ENCODE data around the gene ALDH2. TPM values are rescaled to one million over a fixed set of nuclear protein-coding genes. Genes with fewer than 3 reads are reported as not detected.
A peak's percentile ranks its signal among the peaks of the same experiment; 100 is the strongest.

ALDH2 gene
- total RNA-seq, 6 experiments from 2014 or later, result 12.1 to 43.3 (median 15.8) TPM

GRCh38 chr12:111846016-111846415 lies 79.3 kb downstream of the ALDH2 start:
- Mint-ChIP-seq H3K27ac (peak overlapping the region; percentile 79), H3K4me1 (ENCODE audit: low read depth) (peaks cover 45% of the 10 kb centered on the region), H3K36me3 (ENCODE audit: low read depth) (peaks cover 29% of the 10 kb centered on the region), H3K27me3 (ENCODE audit: insufficient read depth) (peaks cover 4% of the 10 kb centered on the region), H3K9me3 (no peaks in the 10 kb centered on the region), H3K4me3 (no peak overlapping the region)
- DNase-seq, result no peak
- TF ChIP-seq CTCF (IDR thresholded peaks at IDR 0.05), result no peak

GRCh38 chr12:111850526-111850925 lies 83.8 kb downstream of the ALDH2 start:
- H3K4me1 Mint-ChIP-seq (ENCODE audit: low read depth), result peaks cover 20% of the 10 kb centered on the region
- H3K4me3 Mint-ChIP-seq, result no peak overlapping the region
- H3K27me3 Mint-ChIP-seq (ENCODE audit: insufficient read depth), result no peaks in the 10 kb centered on the region; the same call in 1 of the 2 replicates
- TF ChIP-seq CTCF (IDR thresholded peaks at IDR 0.05), result no peak
- H3K27ac Mint-ChIP-seq, result no peak overlapping the region
- H3K9me3 Mint-ChIP-seq, result no peaks in the 10 kb centered on the region
- DNase-seq, result no peak
- peaks cover 23% of the 10 kb centered on the region for H3K36me3 Mint-ChIP-seq (ENCODE audit: low read depth)

GRCh38 chr12:111858186-111858585 lies 91.5 kb downstream of the ALDH2 start:
- Mint-ChIP-seq H3K27me3 (ENCODE audit: insufficient read depth) (no peaks in the 10 kb centered on the region), H3K4me1 (ENCODE audit: low read depth) (no peaks in the 10 kb centered on the region), H3K9me3 (no peaks in the 10 kb centered on the region), H3K36me3 (ENCODE audit: low read depth) (peaks cover 19% of the 10 kb centered on the region; the same call in 1 of the 2 replicates), H3K27ac (no peak overlapping the region), H3K4me3 (no peak overlapping the region)
- DNase-seq, result no peak
- TF ChIP-seq CTCF (IDR thresholded peaks at IDR 0.05), result no peak

- Mint-ChIP-seq H3K36me3 (ENCODE audit: low read depth) (peaks cover 19% of the 10 kb centered on the region; the same call in 1 of the 2 replicates), H3K9me3 (no peaks in the 10 kb centered on the region), H3K27ac (no peak overlapping the region), H3K4me3 (no peak overlapping the region), H3K27me3 (ENCODE audit: insufficient read depth) (no peaks in the 10 kb centered on the region), H3K4me1 (ENCODE audit: low read depth) (no peaks in the 10 kb centered on the region)
- no peak for DNase-seq
- TF ChIP-seq CTCF (IDR thresholded peaks at IDR 0.05), result no peak
Observed at GRCh38 chr12:111858778-111859177, 92.0 kb downstream of the ALDH2 start.

- DNase-seq, result no peak
- Mint-ChIP-seq H3K4me3 (no peak overlapping the region), H3K36me3 (ENCODE audit: low read depth) (0 out of 2 replicates have a peak, but pooled peaks cover 6% of the 10 kb centered on the region), H3K9me3 (no peaks in the 10 kb centered on the region), H3K27ac (no peak overlapping the region), H3K27me3 (ENCODE audit: insufficient read depth) (no peaks in the 10 kb centered on the region), H3K4me1 (ENCODE audit: low read depth) (no peaks in the 10 kb centered on the region)
- TF ChIP-seq CTCF (IDR thresholded peaks at IDR 0.05), result no peak
Observed at GRCh38 chr12:111864913-111865312, 98.2 kb downstream of the ALDH2 start.

Small RNAs within 50 kb of the gene (microRNA-seq; reads per million reads assigned to microRNA genes)
- not detected for gene MIR6761

Other genes starting within 250 kb of the ALDH2 start
- 100 to 1,000 TPM in 1 of 6 experiments, 10 to 100 TPM in 5; 80.7 to 110 (median 91.9) TPM for gene ATXN2, start 167.6 kb upstream of the ALDH2 start, total RNA-seq (2021; fragmentation: NEBNext Ultra II Directional; extraction: Animal tissue kit (Norgen Biotek cat#: 25700))
- gene BRAP, start 81.0 kb upstream of the ALDH2 start, total RNA-seq (2021; fragmentation: NEBNext Ultra II Directional; extraction: Animal tissue kit (Norgen Biotek cat#: 25700)), result 10 to 100 TPM; 15.0 to 19.5 (median 17.8) TPM
- 10 to 100 TPM; 12.8 to 18.4 (median 17.8) TPM for gene ACAD10, start 80.9 kb upstream of the ALDH2 start, total RNA-seq (2021; fragmentation: NEBNext Ultra II Directional; extraction: Animal tissue kit (Norgen Biotek cat#: 25700))
- gene MAPKAPK5, start 75.3 kb downstream of the ALDH2 start, total RNA-seq (2021; fragmentation: NEBNext Ultra II Directional; extraction: Animal tissue kit (Norgen Biotek cat#: 25700)), result 10 to 100 TPM; 31.2 to 36.7 (median 34.1) TPM
- gene TMEM116, start 246.2 kb downstream of the ALDH2 start, total RNA-seq (2021; fragmentation: NEBNext Ultra II Directional; extraction: Animal tissue kit (Norgen Biotek cat#: 25700)), result 1 to 10 TPM; 3.9 to 5.5 (median 4.8) TPM
- 10 to 100 TPM; 84.2 to 94.7 (median 88.4) TPM for gene ERP29, start 246.5 kb downstream of the ALDH2 start, total RNA-seq (2021; fragmentation: NEBNext Ultra II Directional; extraction: Animal tissue kit (Norgen Biotek cat#: 25700))

All from HFFc6 (cell line).